WTC11 (cell line): ENCODE results near the gene DNAJC3. TPM values are rescaled to one million over a fixed set of nuclear protein-coding genes. Genes with fewer than 3 reads are reported as not detected.

Experiments
- ATAC-seq: fragments of 200-7000 bp; cut with Tn5 transposase; 2 replicates; pipeline ENCODE4 v1.10.0; 2021; ENCODE audit warnings: mild to moderate bottlenecking, moderate library complexity
- CTCF ChIA-PET: fragments of 300-600 bp; sonication (Branson Sonifier 250); formaldehyde crosslinking; loops from one replicate; lab custom pipeline; 2021; ENCODE audit warnings: antibody characterized with exemption; lab: Charles Lee
- POLR2A ChIA-PET: fragments of 350-600 bp; sonication (Branson Sonifier 250); formaldehyde crosslinking; loops from one replicate; lab custom pipeline; 2021; ENCODE audit warnings: antibody characterized with exemption; lab: Charles Lee
- DNase-seq: peaks from one replicate; pipeline ENCODE4 v3.0.0; 2021; ENCODE audit warnings: low spot score
- H3K27ac Mint-ChIP-seq: 2 replicates; pipeline ENCODE4 v1.8.0; 2021; ENCODE audit warnings: mixed read lengths
- H3K27me3 Mint-ChIP-seq: 2 replicates; pipeline ENCODE4 v1.8.0; 2021; ENCODE audit warnings: low read depth, mild to moderate bottlenecking, moderate library complexity, mixed read lengths
- H3K36me3 Mint-ChIP-seq: 2 replicates; pipeline ENCODE4 v1.8.0; 2021; ENCODE audit warnings: mixed read lengths
- H3K4me1 Mint-ChIP-seq: 2 replicates; pipeline ENCODE4 v1.8.0; 2022; ENCODE audit warnings: mixed read lengths
- H3K4me3 Mint-ChIP-seq: 2 replicates; pipeline ENCODE4 v1.8.0; 2021; ENCODE audit warnings: mild to moderate bottlenecking, moderate library complexity, mixed read lengths
- H3K9me3 Mint-ChIP-seq: 2 replicates; pipeline ENCODE4 v1.8.0; 2021; ENCODE audit warnings: mixed read lengths
- CBFB ChIP-seq: sonication (generic); formaldehyde crosslinking; IDR thresholded peaks from 2 replicates; pipeline ENCODE4 v1.8.1; 2022; ENCODE audit warnings: mild to moderate bottlenecking, low read depth, missing genetic modification reagents
- ESRRA ChIP-seq: sonication (generic); formaldehyde crosslinking; IDR thresholded peaks from 2 replicates; pipeline ENCODE4 v1.8.1; 2022; ENCODE audit warnings: mild to moderate bottlenecking, missing genetic modification reagents, borderline replicate concordance
- FOXP1 ChIP-seq: sonication (generic); formaldehyde crosslinking; IDR thresholded peaks from 2 replicates; pipeline ENCODE4 v1.8.0; 2022; ENCODE audit warnings: missing genetic modification reagents, mild to moderate bottlenecking, moderate library complexity, borderline replicate concordance
- GABPB1 ChIP-seq: sonication (generic); formaldehyde crosslinking; IDR thresholded peaks from 2 replicates; pipeline ENCODE4 v1.8.1; 2023; ENCODE audit warnings: mild to moderate bottlenecking, missing genetic modification reagents
- GRHL2 ChIP-seq: fragments of 250-450 bp; sonication (Bioruptor Pico); IDR thresholded peaks from 2 replicates; pipeline ENCODE4 v1.8.0; 2022; ENCODE audit warnings: mild to moderate bottlenecking, moderate library complexity; ENCODE audit not compliant: insufficient replicate concordance, severe bottlenecking
- GTF2I ChIP-seq: fragments of 250-450 bp; sonication (Bioruptor Pico); conservative IDR thresholded peaks from 2 replicates; pipeline ENCODE4 v1.4.0; 2021; ENCODE audit warnings: mild to moderate bottlenecking
- IRF2 ChIP-seq: sonication (generic); formaldehyde crosslinking; IDR thresholded peaks from 2 replicates; pipeline ENCODE4 v1.8.0; 2022; ENCODE audit warnings: low read depth, missing genetic modification reagents, borderline replicate concordance
- JAZF1 ChIP-seq: fragments of 250-450 bp; sonication (Bioruptor Pico); IDR thresholded peaks from 2 replicates; pipeline ENCODE4 v1.9.0; 2021; ENCODE audit warnings: moderate library complexity, mild to moderate bottlenecking, inconsistent platforms
- JUN ChIP-seq: sonication (generic); formaldehyde crosslinking; IDR thresholded peaks from 2 replicates; pipeline ENCODE4 v1.8.0; 2023; ENCODE audit warnings: mild to moderate bottlenecking, missing genetic modification reagents
- MXD4 ChIP-seq: fragments of 250-450 bp; sonication (Bioruptor Pico); IDR thresholded peaks from 2 replicates; pipeline ENCODE4 v1.8.0; 2021; ENCODE audit warnings: mild to moderate bottlenecking, moderate library complexity, borderline replicate concordance
- NFE2L1 ChIP-seq: sonication (generic); formaldehyde crosslinking; IDR thresholded peaks from 2 replicates; pipeline ENCODE4 v1.8.1; 2023; ENCODE audit warnings: missing genetic modification reagents
- NR1H2 ChIP-seq: sonication (generic); formaldehyde crosslinking; IDR thresholded peaks from 2 replicates; pipeline ENCODE4 v1.9.0; 2021; ENCODE audit warnings: mild to moderate bottlenecking, moderate library complexity, missing genetic modification reagents
- NR3C1 ChIP-seq: sonication (generic); formaldehyde crosslinking; conservative IDR thresholded peaks from 2 replicates; pipeline ENCODE4 v1.8.1; 2023; ENCODE audit warnings: low read depth, mild to moderate bottlenecking, missing genetic modification reagents
- RELA ChIP-seq: sonication (generic); formaldehyde crosslinking; IDR thresholded peaks from 2 replicates; pipeline ENCODE4 v1.8.1; 2022; ENCODE audit warnings: missing genetic modification reagents, mild to moderate bottlenecking, borderline replicate concordance
- SMAD3 ChIP-seq: sonication (generic); formaldehyde crosslinking; IDR thresholded peaks from 2 replicates; pipeline ENCODE4 v1.8.0; 2022; ENCODE audit warnings: missing genetic modification reagents, mild to moderate bottlenecking, borderline replicate concordance
- SOX15 ChIP-seq: fragments of 250-450 bp; sonication (Bioruptor Pico); IDR thresholded peaks from 2 replicates; pipeline ENCODE4 v1.9.0; 2021; ENCODE audit warnings: mild to moderate bottlenecking
- SP1 ChIP-seq: sonication (generic); formaldehyde crosslinking; conservative IDR thresholded peaks from 2 replicates; pipeline ENCODE4 v1.8.1; 2022; ENCODE audit warnings: missing genetic modification reagents
- TP53 ChIP-seq: sonication (generic); formaldehyde crosslinking; IDR thresholded peaks from 2 replicates; pipeline ENCODE4 v1.8.1; 2023; ENCODE audit warnings: mild to moderate bottlenecking, missing genetic modification reagents
- ZNF138 ChIP-seq: sonication (generic); formaldehyde crosslinking; conservative IDR thresholded peaks from 2 replicates; pipeline ENCODE4 v1.8.1; 2022; ENCODE audit warnings: mild to moderate bottlenecking, moderate library complexity, missing genetic modification reagents
- ZNF219 ChIP-seq: sonication (generic); formaldehyde crosslinking; IDR thresholded peaks from 2 replicates; pipeline ENCODE4 v1.8.0; 2023; ENCODE audit warnings: missing genetic modification reagents, mild to moderate bottlenecking, borderline replicate concordance
- ZNF396 ChIP-seq: fragments of 250-450 bp; sonication (Bioruptor Pico); IDR thresholded peaks from 2 replicates; pipeline ENCODE4 v1.8.0; 2021; ENCODE audit warnings: mild to moderate bottlenecking, moderate library complexity, borderline replicate concordance
- total RNA-seq: library from RNA; stranded (reverse); gene quantifications from 3 replicates; pipeline ENCODE4 v1.2.3, GENCODE V29; 2021
- TF ChIP-seq, protein P1 (sequence below): sonication (generic); formaldehyde crosslinking; IDR thresholded peaks from 2 replicates; pipeline ENCODE4 v1.8.0; 2022; ENCODE audit warnings: mild to moderate bottlenecking, missing genetic modification reagents
- TF ChIP-seq, protein P2 (sequence below): sonication (generic); formaldehyde crosslinking; IDR thresholded peaks from 2 replicates; pipeline ENCODE4 v1.8.0; 2022; ENCODE audit warnings: mild to moderate bottlenecking, missing genetic modification reagents
- TF ChIP-seq, protein P3 (sequence below): sonication (generic); formaldehyde crosslinking; IDR thresholded peaks from 2 replicates; pipeline ENCODE4 v1.8.1; 2023; ENCODE audit warnings: mild to moderate bottlenecking, moderate library complexity, missing genetic modification reagents
- TF ChIP-seq, protein P4 (sequence below): sonication (generic); formaldehyde crosslinking; IDR thresholded peaks from 2 replicates; pipeline ENCODE4 v1.8.1; 2023; ENCODE audit warnings: mild to moderate bottlenecking, missing genetic modification reagents, moderate library complexity
- TF ChIP-seq, protein P5 (sequence below): fragments of 250-450 bp; sonication (Bioruptor Pico); IDR thresholded peaks from 2 replicates; pipeline ENCODE4 v1.9.0; 2021; ENCODE audit warnings: mild to moderate bottlenecking
- TF ChIP-seq, protein P6 (sequence below): sonication (generic); formaldehyde crosslinking; IDR thresholded peaks from 2 replicates; pipeline ENCODE4 v1.8.1; 2023; ENCODE audit warnings: mild to moderate bottlenecking, missing genetic modification reagents, moderate library complexity
- TF ChIP-seq, protein P7 (sequence below): sonication (generic); formaldehyde crosslinking; IDR thresholded peaks from 2 replicates; pipeline ENCODE4 v1.8.1; 2023; ENCODE audit warnings: mild to moderate bottlenecking, missing genetic modification reagents

Gene DNAJC3
- total RNA-seq, 1 experiment from 2014 or later, result 20.0 TPM

DNA sequence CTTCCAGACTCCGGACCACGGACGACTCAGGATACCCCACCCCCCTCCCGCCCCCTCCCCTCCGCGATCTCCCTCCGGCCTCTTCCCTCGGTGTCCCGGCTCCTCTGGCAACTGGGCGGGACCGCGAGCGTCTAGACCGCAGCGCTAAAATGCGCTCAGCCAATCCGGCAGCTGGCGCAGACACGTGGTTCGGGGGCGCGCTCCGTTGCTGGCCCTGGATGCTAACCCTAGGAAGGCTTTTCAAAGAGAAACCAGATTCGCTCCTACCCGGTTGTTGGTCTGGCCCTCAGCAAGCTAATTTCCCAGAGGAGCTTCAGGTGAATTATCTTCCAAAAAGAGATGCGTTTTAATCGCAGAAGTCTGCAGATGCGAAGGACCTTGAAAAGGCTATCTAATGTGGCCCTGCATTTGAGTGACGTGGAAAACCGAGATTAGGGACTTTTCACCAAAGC lies 32.3 kb upstream of the DNAJC3 start, which contains the start of gene DZIP1 (continued):
- TF ChIP-seq, protein P1, sequence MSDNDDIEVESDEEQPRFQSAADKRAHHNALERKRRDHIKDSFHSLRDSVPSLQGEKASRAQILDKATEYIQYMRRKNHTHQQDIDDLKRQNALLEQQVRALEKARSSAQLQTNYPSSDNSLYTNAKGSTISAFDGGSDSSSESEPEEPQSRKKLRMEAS (CRISPR knock-in tag), result peak; percentile 78
- TF ChIP-seq, protein P2, sequence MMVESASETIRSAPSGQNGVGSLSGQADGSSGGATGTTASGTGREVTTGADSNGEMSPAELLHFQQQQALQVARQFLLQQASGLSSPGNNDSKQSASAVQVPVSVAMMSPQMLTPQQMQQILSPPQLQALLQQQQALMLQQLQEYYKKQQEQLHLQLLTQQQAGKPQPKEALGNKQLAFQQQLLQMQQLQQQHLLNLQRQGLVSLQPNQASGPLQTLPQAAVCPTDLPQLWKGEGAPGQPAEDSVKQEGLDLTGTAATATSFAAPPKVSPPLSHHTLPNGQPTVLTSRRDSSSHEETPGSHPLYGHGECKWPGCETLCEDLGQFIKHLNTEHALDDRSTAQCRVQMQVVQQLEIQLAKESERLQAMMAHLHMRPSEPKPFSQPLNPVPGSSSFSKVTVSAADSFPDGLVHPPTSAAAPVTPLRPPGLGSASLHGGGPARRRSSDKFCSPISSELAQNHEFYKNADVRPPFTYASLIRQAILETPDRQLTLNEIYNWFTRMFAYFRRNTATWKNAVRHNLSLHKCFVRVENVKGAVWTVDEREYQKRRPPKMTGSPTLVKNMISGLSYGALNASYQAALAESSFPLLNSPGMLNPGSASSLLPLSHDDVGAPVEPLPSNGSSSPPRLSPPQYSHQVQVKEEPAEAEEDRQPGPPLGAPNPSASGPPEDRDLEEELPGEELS, result no peak
- TF ChIP-seq FOXP1 (CRISPR knock-in tag) (no peak), SOX15 (no peak), RELA (no peak), ZNF396 (CRISPR knock-in tag) (no peak), NR3C1 (CRISPR knock-in tag) (no peak), CBFB (CRISPR knock-in tag) (no peak), ESRRA (no peak), GRHL2 (no peak), SP1 (peak; percentile 75), JUN (CRISPR knock-in tag) (no peak)
- TF ChIP-seq, protein P3, sequence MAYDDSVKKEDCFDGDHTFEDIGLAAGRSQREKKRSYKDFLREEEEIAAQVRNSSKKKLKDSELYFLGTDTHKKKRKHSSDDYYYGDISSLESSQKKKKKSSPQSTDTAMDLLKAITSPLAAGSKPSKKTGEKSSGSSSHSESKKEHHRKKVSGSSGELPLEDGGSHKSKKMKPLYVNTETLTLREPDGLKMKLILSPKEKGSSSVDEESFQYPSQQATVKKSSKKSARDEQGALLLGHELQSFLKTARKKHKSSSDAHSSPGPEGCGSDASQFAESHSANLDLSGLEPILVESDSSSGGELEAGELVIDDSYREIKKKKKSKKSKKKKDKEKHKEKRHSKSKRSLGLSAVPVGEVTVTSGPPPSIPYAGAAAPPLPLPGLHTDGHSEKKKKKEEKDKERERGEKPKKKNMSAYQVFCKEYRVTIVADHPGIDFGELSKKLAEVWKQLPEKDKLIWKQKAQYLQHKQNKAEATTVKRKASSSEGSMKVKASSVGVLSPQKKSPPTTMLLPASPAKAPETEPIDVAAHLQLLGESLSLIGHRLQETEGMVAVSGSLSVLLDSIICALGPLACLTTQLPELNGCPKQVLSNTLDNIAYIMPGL (CRISPR knock-in tag), result no peak; the same call in 1 of the 2 replicates
- TF ChIP-seq, protein P4, sequence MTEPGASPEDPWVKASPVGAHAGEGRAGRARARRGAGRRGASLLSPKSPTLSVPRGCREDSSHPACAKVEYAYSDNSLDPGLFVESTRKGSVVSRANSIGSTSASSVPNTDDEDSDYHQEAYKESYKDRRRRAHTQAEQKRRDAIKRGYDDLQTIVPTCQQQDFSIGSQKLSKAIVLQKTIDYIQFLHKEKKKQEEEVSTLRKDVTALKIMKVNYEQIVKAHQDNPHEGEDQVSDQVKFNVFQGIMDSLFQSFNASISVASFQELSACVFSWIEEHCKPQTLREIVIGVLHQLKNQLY (CRISPR knock-in tag), result no peak

DNA sequence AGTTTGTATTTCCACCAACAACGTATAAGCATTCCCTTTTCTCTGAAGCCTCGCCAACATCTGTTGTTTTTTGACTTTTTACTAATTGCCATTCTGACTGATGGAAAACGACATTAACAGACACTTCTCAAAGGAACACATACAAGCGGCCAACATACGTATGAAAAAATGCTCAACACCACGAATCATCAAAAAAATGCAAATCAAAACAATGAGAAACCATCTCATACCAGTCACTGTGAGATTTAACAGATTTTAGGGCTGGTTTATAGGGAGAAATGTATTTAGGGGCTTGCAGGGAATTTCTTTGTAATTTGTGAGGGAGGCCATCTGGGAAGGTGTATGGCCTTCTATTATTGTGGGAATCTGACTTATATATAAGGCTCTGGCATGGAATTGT lies 29.6 kb upstream of the DNAJC3 start:
- DNase-seq (no peak), ATAC-seq (no peak)
- Mint-ChIP-seq H3K4me1 (peaks cover 15% of the 10 kb centered on the region), H3K36me3 (0 out of 2 replicates have a peak, but pooled peaks cover 6% of the 10 kb centered on the region), H3K9me3 (peaks cover 27% of the 10 kb centered on the region), H3K4me3 (no peak overlapping the region), H3K27me3 (peaks cover 6% of the 10 kb centered on the region; the same call in 1 of the 2 replicates), H3K27ac (no peak overlapping the region)
- ChIA-PET CTCF (no interaction called here), POLR2A (no interaction called here)
- TF ChIP-seq, protein P5, sequence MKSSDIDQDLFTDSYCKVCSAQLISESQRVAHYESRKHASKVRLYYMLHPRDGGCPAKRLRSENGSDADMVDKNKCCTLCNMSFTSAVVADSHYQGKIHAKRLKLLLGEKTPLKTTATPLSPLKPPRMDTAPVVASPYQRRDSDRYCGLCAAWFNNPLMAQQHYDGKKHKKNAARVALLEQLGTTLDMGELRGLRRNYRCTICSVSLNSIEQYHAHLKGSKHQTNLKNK (CRISPR knock-in tag), result no peak
- TF ChIP-seq, protein P1 (CRISPR knock-in tag), result no peak
- TF ChIP-seq FOXP1 (CRISPR knock-in tag) (no peak), ZNF219 (CRISPR knock-in tag) (no peak), SMAD3 (CRISPR knock-in tag) (no peak), ZNF396 (CRISPR knock-in tag) (no peak), TP53 (CRISPR knock-in tag) (no peak), GTF2I (CRISPR knock-in tag) (no peak), NFE2L1 (CRISPR knock-in tag) (no peak), GABPB1 (CRISPR knock-in tag) (no peak), ZNF138 (CRISPR knock-in tag) (no peak), NR1H2 (CRISPR knock-in tag) (no peak), JAZF1 (CRISPR knock-in tag) (no peak), RELA (no peak), MXD4 (CRISPR knock-in tag) (no peak), IRF2 (no peak)
- TF ChIP-seq, protein P6, sequence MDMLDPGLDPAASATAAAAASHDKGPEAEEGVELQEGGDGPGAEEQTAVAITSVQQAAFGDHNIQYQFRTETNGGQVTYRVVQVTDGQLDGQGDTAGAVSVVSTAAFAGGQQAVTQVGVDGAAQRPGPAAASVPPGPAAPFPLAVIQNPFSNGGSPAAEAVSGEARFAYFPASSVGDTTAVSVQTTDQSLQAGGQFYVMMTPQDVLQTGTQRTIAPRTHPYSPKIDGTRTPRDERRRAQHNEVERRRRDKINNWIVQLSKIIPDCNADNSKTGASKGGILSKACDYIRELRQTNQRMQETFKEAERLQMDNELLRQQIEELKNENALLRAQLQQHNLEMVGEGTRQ (CRISPR knock-in tag), result no peak
- TF ChIP-seq, protein P7, sequence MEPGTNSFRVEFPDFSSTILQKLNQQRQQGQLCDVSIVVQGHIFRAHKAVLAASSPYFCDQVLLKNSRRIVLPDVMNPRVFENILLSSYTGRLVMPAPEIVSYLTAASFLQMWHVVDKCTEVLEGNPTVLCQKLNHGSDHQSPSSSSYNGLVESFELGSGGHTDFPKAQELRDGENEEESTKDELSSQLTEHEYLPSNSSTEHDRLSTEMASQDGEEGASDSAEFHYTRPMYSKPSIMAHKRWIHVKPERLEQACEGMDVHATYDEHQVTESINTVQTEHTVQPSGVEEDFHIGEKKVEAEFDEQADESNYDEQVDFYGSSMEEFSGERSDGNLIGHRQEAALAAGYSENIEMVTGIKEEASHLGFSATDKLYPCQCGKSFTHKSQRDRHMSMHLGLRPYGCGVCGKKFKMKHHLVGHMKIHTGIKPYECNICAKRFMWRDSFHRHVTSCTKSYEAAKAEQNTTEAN, result no peak
